Stomach smooth muscle (tissue), 2 donors: ENCODE data around the gene TBCD.

Source experiments
- H3K27ac ChIP-seq: one replicate; pipeline ENCODE4 v1.7.0; 2013; ENCODE audit warnings: mild to moderate bottlenecking, low read length, inconsistent platforms
- H3K27me3 ChIP-seq, 2 donors: one replicate each; pipeline ENCODE4 v1.7.0; 2013; ENCODE audit warnings: low read length in 2 of 2; ENCODE audit not compliant: insufficient read depth in 2 of 2, control insufficient read depth in 1 of 2
- H3K36me3 ChIP-seq, 2 donors: one replicate each; pipeline ENCODE4 v1.7.0; 2013; ENCODE audit warnings: low read length in 2 of 2; ENCODE audit not compliant: control insufficient read depth in 2 of 2, insufficient read depth in 2 of 2
- H3K4me1 ChIP-seq: one replicate; pipeline ENCODE4 v1.7.0; 2013; ENCODE audit warnings: low read length; ENCODE audit not compliant: control insufficient read depth, insufficient read depth
- H3K4me3 ChIP-seq, 2 donors: one replicate each; pipeline ENCODE4 v1.7.0; 2013; ENCODE audit warnings: low read length in 2 of 2
- H3K9ac ChIP-seq, 2 donors: one replicate each; pipeline ENCODE4 v1.7.0; 2013; ENCODE audit warnings: low read length in 2 of 2, mild to moderate bottlenecking in 1 of 2
- H3K9me3 ChIP-seq, 2 donors: one replicate each; pipeline ENCODE4 v1.7.0; 2013; ENCODE audit warnings: low read length in 2 of 2; ENCODE audit not compliant: control insufficient read depth in 2 of 2
- donor health status: healthy.
- donor health status: Pancreatic carcinoma.

TBCD gene

DNA sequence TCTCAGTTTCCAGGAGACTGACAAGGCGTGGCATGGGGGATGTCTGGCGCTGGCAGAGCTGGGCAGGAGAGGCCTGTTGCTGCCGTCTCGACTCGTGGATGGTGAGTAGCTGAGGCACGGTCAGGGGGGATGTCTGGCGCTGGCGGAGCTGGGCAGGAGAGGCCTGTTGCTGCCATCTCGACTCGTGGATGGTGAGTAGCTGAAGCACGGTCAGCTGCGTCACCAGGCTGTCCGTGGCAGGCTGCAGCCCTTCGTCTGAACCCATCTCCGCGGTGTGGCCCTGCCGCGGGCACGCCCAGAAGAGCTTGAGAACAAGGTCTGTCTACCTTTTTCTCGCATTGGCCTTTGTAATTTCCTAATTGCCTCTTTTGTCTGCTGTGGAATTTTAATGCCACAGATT, 63.0 kb downstream of the TBCD start:
- Histone ChIP-seq H3K27ac (no peak overlapping the region), H3K27me3 (no peaks in the 10 kb centered on the region), H3K4me1 (peaks cover 2% of the 10 kb centered on the region), H3K9ac (no peak overlapping the region), H3K36me3 (peaks cover 19 to 31% of the 10 kb centered on the region in 2 donors), H3K9me3 (peaks cover 0 to 6% of the 10 kb centered on the region in 2 donors), H3K4me3 (no peak overlapping the region)

- H3K9ac ChIP-seq: no peak overlapping the region
- H3K36me3 ChIP-seq: peaks cover 22 to 31% of the 10 kb centered on the region in 2 donors
- H3K27ac ChIP-seq: no peak overlapping the region
These were observed 63.5 kb downstream of the TBCD start for GRCh38 chr17:82815354-82815753.

GRCh38 chr17:82815790-82816305, 64.0 kb downstream of the TBCD start:
- H3K27ac ChIP-seq: no peak overlapping the region
- H3K4me3 ChIP-seq: no peak overlapping the region
- peaks cover 2 to 11% of the 10 kb centered on the region in 2 donors for H3K9me3 ChIP-seq
- peaks cover 2% of the 10 kb centered on the region for H3K4me1 ChIP-seq
- peaks cover 21 to 31% of the 10 kb centered on the region in 2 donors for H3K36me3 ChIP-seq
- H3K9ac ChIP-seq: no peak overlapping the region
- H3K27me3 ChIP-seq: no peaks in the 10 kb centered on the region

More at GRCh38 chr17:82815354-82815753, 63.5 kb downstream of the TBCD start:
- Histone ChIP-seq H3K9me3 (peaks cover 0 to 8% of the 10 kb centered on the region in 2 donors), H3K4me1 (peaks cover 2% of the 10 kb centered on the region), H3K27me3 (no peaks in the 10 kb centered on the region), H3K4me3 (no peak overlapping the region)

DNA sequence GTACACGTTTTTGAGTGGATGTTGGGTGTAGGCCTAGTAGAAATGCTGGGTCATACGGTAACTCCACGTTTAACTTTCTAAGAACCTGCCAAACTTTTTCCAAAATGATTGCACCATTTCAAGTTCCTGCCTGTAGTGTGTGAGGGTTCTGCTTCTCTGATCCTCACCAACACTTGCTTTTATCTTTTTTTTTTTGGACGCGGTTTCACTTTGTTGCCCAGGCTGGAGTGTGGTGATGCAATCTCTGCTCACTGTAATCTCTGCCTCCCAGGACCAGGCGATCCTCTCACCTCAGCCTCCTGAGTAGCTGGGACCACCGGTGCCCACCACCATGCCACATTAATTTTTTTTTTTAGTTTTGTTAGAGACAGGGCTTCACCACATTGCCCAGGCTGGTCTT, 64.5 kb downstream of the TBCD start:
- Histone ChIP-seq H3K4me3 (no peak overlapping the region), H3K27ac (no peak overlapping the region), H3K36me3 (peaks cover 20 to 30% of the 10 kb centered on the region in 2 donors), H3K9ac (no peak overlapping the region), H3K9me3 (peaks cover 2 to 11% of the 10 kb centered on the region in 2 donors), H3K4me1 (no peaks in the 10 kb centered on the region), H3K27me3 (no peaks in the 10 kb centered on the region)

DNA sequence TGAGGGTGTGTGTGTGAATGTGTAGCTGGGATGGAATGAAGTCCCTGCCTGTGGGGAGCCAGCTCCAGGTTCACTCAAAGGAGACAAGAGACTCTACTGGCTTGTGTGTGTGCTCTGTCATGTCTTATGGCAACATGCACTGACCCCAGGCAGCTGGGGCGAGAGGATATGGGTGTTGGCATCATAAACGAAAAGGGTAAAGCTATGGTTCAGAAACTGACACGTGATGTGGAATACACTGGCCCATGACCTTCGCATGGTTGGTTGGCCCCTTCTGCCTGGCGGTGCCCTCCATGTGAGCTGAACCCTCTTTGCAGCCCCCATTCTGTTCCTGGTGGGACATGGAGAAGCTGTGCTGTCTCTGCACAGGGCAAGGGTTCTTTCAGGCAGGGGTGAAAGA, 66.1 kb downstream of the TBCD start:
- H3K9ac ChIP-seq: no peak overlapping the region
- peaks cover 2 to 11% of the 10 kb centered on the region in 2 donors for H3K9me3 ChIP-seq
- H3K4me3 ChIP-seq: no peak overlapping the region
- no peaks in the 10 kb centered on the region for H3K4me1 ChIP-seq
- H3K36me3 ChIP-seq: peaks cover 20 to 25% of the 10 kb centered on the region in 2 donors
- H3K27ac ChIP-seq: no peak overlapping the region
- H3K27me3 ChIP-seq: no peaks in the 10 kb centered on the region

- H3K4me1 ChIP-seq: no peaks in the 10 kb centered on the region
- no peaks in the 10 kb centered on the region for H3K27me3 ChIP-seq
- H3K9ac ChIP-seq: no peak overlapping the region
- no peak overlapping the region for H3K4me3 ChIP-seq
- H3K9me3 ChIP-seq: peaks cover 2 to 11% of the 10 kb centered on the region in 2 donors
- H3K36me3 ChIP-seq: peaks cover 16 to 20% of the 10 kb centered on the region in 2 donors
- H3K27ac ChIP-seq: no peak overlapping the region
These were observed 68.7 kb downstream of the TBCD start for GRCh38 chr17:82820278-82821251.

DNA sequence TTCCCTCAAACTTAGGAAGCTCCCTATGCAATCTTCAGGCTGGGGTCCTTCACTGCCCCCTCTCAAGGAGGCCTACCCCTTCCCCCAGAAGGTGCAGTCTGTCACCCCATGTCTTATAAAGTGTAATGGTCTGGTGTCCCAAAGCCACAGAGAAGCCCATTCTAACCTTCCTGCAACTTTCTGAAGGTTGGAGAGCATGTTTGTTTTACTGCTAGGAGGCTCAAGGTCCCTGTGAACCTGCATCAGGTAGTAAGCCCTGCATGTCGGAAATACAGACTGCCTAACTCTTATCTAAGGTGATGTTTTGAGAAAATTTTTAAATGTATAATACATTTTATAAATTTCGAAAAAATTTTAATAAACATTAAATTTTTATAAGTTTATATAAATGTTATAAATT, 69.7 kb downstream of the TBCD start:
- no peaks in the 10 kb centered on the region for H3K27me3 ChIP-seq
- H3K4me1 ChIP-seq: no peaks in the 10 kb centered on the region
- H3K9ac ChIP-seq: no peak overlapping the region
- peaks cover 10 to 14% of the 10 kb centered on the region in 2 donors for H3K36me3 ChIP-seq
- no peak overlapping the region for H3K4me3 ChIP-seq
- no peak overlapping the region for H3K27ac ChIP-seq
- peaks cover 2 to 11% of the 10 kb centered on the region in 2 donors for H3K9me3 ChIP-seq

DNA sequence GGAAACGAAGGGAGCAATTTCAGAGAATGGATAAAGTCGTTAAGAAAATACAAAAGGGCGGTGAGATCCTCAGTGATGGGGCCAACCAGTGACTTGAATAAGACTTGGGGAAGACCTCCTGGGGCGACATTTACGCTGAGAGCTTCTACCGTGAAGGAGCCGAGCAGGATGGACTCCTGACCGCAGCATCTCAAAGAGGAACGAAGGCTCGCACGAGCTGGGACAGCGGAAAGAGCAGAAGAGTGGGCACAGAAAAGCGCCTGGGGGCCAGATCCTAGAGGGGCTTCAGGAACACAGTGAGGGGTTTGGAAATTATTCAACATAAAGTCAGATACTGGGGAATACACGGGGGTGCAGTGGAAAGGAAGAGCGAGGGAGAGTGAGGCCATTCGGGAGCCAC, 70.4 kb downstream of the TBCD start:
- no peak overlapping the region for H3K27ac ChIP-seq
- H3K9ac ChIP-seq: no peak overlapping the region
- H3K27me3 ChIP-seq: no peaks in the 10 kb centered on the region
- H3K9me3 ChIP-seq: peaks cover 2 to 11% of the 10 kb centered on the region in 2 donors
- H3K4me1 ChIP-seq: no peaks in the 10 kb centered on the region
- H3K4me3 ChIP-seq: no peak overlapping the region
- H3K36me3 ChIP-seq: peaks cover 11 to 15% of the 10 kb centered on the region in 2 donors

DNA sequence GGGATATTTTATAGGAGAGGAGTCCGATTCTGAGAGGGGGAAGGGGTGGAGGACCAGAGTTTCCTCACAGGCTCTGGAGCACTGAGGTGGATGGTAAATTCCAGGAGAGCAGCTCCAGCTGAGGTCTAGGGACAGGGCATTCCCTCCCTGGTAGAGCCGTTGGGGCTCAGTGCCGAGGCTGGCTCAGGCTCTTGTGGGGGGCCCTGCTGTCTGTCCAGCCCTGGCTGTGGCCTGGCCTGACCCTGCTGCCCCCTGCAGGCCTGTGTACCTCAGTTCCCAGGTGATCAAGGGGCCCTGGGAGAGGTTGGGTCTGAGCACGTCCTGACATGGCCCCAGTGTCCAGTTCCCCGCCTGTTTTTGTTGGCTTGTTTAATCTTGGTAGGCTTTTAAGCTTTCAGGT, 71.1 kb downstream of the TBCD start:
- peaks cover 2 to 11% of the 10 kb centered on the region in 2 donors for H3K9me3 ChIP-seq
- H3K4me3 ChIP-seq: no peak overlapping the region
- no peaks in the 10 kb centered on the region for H3K4me1 ChIP-seq
- H3K9ac ChIP-seq: no peak overlapping the region
- H3K27me3 ChIP-seq: no peaks in the 10 kb centered on the region
- no peak overlapping the region for H3K27ac ChIP-seq
- H3K36me3 ChIP-seq: peaks cover 13 to 15% of the 10 kb centered on the region in 2 donors

DNA sequence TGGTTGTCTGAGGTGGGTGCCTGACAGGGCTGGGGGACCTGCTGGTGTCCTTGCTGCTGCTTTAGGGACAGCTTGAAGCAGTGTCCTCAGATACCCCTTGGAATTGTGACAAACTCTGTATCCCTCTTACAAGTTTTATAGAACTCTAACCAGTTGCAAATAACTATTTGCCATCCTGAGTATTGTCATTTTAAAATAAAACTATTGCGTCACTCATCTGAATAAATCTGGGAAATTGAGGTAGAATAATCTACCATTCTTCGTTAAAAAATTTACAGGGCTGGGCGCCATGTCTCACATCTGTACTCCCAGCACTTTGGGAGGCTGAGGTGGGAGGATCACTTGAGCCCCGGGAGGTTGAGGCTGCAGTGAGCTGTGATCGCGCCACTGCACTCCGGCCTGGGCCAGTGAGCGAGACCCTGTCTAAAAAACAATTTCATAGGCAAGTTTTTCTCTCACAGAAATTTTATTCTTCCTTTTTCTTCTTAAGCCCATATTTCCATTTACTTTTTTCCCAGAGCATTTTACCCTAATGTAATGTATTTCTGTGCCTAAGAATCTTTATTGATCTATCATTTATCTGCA, 73.8 kb downstream of the TBCD start:
- Histone ChIP-seq H3K9ac (no peak overlapping the region), H3K27me3 (no peaks in the 10 kb centered on the region), H3K4me1 (peaks cover 6% of the 10 kb centered on the region), H3K4me3 (no peak overlapping the region), H3K27ac (no peak overlapping the region), H3K36me3 (peaks cover 10 to 15% of the 10 kb centered on the region in 2 donors), H3K9me3 (no peaks in the 10 kb centered on the region)
